Mesodermal cell (in vitro differentiated cells): ENCODE measurements around the gene WDR45B.

Experiments
- H3K27ac ChIP-seq: 2 replicates; pipeline ENCODE4 v1.7.0; 2013; ENCODE audit warnings: mild to moderate bottlenecking, low read depth, low read length, moderate library complexity; ENCODE audit not compliant: severe bottlenecking
- H3K36me3 ChIP-seq: 2 replicates; pipeline ENCODE4 v1.7.1; 2013; ENCODE audit warnings: mild to moderate bottlenecking, low read length, moderate library complexity; ENCODE audit not compliant: control insufficient read depth, insufficient read depth
- H3K4me1 ChIP-seq: one replicate; pipeline ENCODE4 v1.7.1; 2013; ENCODE audit warnings: mild to moderate bottlenecking, low read length; ENCODE audit not compliant: insufficient read depth, control insufficient read depth, poor library complexity, severe bottlenecking
- H3K4me3 ChIP-seq: 2 replicates; pipeline ENCODE4 v1.7.0; 2013; ENCODE audit warnings: low read length, control low read depth, mild to moderate bottlenecking; ENCODE audit not compliant: insufficient read depth, poor library complexity, severe bottlenecking; ENCODE audit errors: extremely low read depth
- H3K9me3 ChIP-seq: 2 replicates; pipeline ENCODE4 v1.7.1; 2013; ENCODE audit warnings: mild to moderate bottlenecking, low read length, moderate library complexity; ENCODE audit not compliant: control insufficient read depth
- WGBS, 2 experiments: methylation state at CpG; one replicate each; pipeline ENCODE4 v1.1.5; 2013; ENCODE audit warnings: missing lambda C conversion rate in 2 of 2; ENCODE audit not compliant: insufficient coverage in 2 of 2; 5-methylcytosine and 5-hydroxymethylcytosine counted together

The WDR45B gene

GRCh38 chr17:82664701-82665182, 16.5 kb upstream of the WDR45B start:
- H3K27ac ChIP-seq: no peak overlapping the region
- peaks cover 12% of the 10 kb centered on the region for H3K4me1 ChIP-seq
- no peaks in the 10 kb centered on the region for H3K36me3 ChIP-seq
- H3K9me3 ChIP-seq: no peaks in the 10 kb centered on the region
- WGBS, 2 experiments: 74 to 85% methylated on average over 16 to 22 of the region's 22 CpGs
- no peak overlapping the region for H3K4me3 ChIP-seq

GRCh38 chr17:82664276-82664575, 16.0 kb upstream of the WDR45B start:
- H3K36me3 ChIP-seq: no peaks in the 10 kb centered on the region
- WGBS, 2 experiments: 93 to 95% methylated on average over 6 to 9 of the region's 17 CpGs
- no peak overlapping the region for H3K27ac ChIP-seq
- H3K4me3 ChIP-seq: no peak overlapping the region
- peaks cover 12% of the 10 kb centered on the region for H3K4me1 ChIP-seq
- no peaks in the 10 kb centered on the region for H3K9me3 ChIP-seq

- Histone ChIP-seq H3K9me3 (no peaks in the 10 kb centered on the region), H3K36me3 (no peaks in the 10 kb centered on the region), H3K4me3 (no peak overlapping the region), H3K4me1 (peaks cover 10% of the 10 kb centered on the region), H3K27ac (no peak overlapping the region)
- WGBS, 2 experiments: 96 to 97% methylated on average over 18 to 21 of the region's 39 CpGs
Measured at GRCh38 chr17:82663381-82664275, 15.4 kb upstream of the WDR45B start.

GRCh38 chr17:82662711-82663261, 14.5 kb upstream of the WDR45B start:
- peaks cover 9% of the 10 kb centered on the region for H3K4me1 ChIP-seq
- no peaks in the 10 kb centered on the region for H3K9me3 ChIP-seq
- no peak overlapping the region for H3K4me3 ChIP-seq
- 92 to 95% methylated on average over 19 to 20 of the region's 20 CpGs for WGBS, 2 experiments
- H3K36me3 ChIP-seq: no peaks in the 10 kb centered on the region
- H3K27ac ChIP-seq: no peak overlapping the region

DNA sequence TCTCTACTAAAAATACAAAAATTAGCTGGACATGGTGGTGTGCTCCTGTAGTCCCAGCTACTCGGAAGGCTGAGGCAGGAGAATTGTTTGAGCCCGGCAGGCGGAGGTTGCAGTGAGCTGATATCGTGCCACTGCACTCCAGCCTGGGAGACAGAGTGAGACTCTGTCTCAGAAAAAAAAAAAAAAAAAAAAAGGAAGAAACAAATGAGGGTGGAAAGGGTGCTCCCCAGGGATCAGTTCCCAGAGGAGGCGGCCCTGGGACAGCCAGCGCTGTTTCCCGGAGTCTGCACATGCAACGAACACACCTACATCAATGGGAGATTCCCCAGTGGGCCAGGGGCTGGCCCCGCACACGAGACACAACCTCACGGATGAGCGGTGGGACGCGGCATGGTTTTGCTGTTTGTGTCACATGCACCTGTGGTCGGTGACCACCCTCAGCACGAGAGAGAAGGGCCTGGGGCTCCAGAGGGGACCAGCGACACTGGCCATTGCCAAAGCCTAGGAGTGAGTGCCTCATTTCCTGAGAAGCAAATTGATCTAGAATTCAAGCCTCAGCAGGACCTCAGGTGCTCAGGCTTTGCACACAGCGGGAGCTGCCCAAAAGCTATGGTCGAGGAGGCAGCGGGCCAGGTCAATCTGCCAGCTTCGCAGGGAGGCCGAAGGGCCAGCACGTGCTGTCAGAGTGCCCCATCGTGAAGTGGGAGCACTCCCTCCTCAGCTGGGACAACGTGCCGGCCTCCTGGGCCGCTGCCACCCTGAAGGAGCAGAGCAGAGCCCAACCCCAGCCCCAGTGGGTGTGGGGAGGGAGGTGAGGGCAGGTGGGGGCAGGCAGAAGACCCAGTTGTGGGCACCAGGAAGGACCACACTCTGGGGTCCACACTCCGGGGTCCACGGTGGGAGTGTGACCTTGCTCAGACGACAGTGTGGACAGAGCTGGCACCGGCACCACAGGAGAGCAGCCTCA, 13.8 kb upstream of the WDR45B start:
- H3K27ac ChIP-seq: no peak overlapping the region
- no peak overlapping the region for H3K4me3 ChIP-seq
- 83 to 85% methylated on average over 28 to 29 of the region's 31 CpGs for WGBS, 2 experiments
- H3K4me1 ChIP-seq: peaks cover 9% of the 10 kb centered on the region
- no peaks in the 10 kb centered on the region for H3K9me3 ChIP-seq
- no peaks in the 10 kb centered on the region for H3K36me3 ChIP-seq

DNA sequence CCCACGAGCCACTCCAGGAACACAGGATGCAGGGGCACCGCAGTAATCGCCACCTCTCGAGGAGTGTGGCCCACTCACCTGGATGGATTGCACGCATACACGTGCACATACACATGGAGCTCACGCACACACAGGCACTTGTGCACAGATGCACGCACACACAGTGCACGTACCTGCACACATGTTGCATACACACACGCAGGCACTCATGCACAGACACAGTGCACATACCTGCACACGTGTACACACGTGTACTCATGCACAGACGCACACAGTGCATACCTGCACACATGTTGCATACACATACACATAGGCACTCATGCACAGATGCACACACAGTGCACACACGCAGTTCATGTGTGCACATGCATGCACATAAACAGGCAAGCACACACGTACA, 11.6 kb upstream of the WDR45B start:
- Histone ChIP-seq H3K4me1 (peaks cover 6% of the 10 kb centered on the region), H3K9me3 (no peaks in the 10 kb centered on the region), H3K4me3 (no peak overlapping the region), H3K27ac (no peak overlapping the region), H3K36me3 (no peaks in the 10 kb centered on the region)
- 89 to 93% methylated on average over 15 of the region's 15 CpGs for WGBS, 2 experiments

DNA sequence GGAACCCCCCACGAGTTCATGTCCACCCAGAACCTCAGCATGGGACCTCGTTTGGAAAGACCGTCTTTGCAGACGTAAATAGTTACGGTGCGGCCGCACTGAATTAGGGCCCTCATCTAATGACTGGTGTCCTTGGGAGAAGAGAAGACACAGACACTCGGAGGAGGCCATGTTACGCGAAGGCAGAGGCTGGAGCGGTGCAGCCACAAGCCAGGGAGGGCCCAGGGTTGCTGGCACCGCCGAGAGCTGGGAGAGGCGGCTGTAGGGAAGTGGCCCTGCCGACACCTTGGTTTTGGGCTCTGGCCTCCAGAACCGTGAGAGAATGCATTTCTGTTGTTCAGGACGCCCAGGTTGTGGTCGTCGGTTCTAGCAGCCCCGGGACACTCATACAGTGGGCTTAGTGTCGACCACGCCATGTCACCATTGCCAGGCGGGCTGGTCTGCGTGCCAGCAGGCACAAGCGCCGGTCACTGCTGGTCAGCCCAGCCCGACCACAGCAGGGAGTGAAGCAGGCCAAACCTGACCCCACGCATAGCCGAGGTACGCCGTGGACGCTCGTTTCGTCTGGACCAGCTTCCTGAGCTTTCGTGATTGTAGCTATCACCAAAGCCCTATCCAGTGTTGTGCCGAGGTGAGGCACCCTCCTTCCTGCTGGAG, 10.7 kb upstream of the WDR45B start:
- no peaks in the 10 kb centered on the region for H3K36me3 ChIP-seq
- H3K27ac ChIP-seq: no peak overlapping the region
- H3K4me3 ChIP-seq: no peak overlapping the region
- H3K9me3 ChIP-seq: no peaks in the 10 kb centered on the region
- WGBS, 2 experiments: 91 to 93% methylated on average over 36 of the region's 36 CpGs
- H3K4me1 ChIP-seq: no peaks in the 10 kb centered on the region

- 93 to 97% methylated on average over 22 of the region's 23 CpGs for WGBS, 2 experiments
Measured at GRCh38 chr17:82658331-82658730, 10.1 kb upstream of the WDR45B start.

GRCh38 chr17:82657926-82658325, 9.7 kb upstream of the WDR45B start:
- 95 to 96% methylated on average over 19 of the region's 19 CpGs for WGBS, 2 experiments
- H3K9me3 ChIP-seq: no peaks in the 10 kb centered on the region

More at GRCh38 chr17:82658331-82658730, 10.1 kb upstream of the WDR45B start:
- H3K4me1 ChIP-seq: no peaks in the 10 kb centered on the region
- no peaks in the 10 kb centered on the region for H3K9me3 ChIP-seq
- no peak overlapping the region for H3K4me3 ChIP-seq
- H3K36me3 ChIP-seq: no peaks in the 10 kb centered on the region
- H3K27ac ChIP-seq: no peak overlapping the region

DNA sequence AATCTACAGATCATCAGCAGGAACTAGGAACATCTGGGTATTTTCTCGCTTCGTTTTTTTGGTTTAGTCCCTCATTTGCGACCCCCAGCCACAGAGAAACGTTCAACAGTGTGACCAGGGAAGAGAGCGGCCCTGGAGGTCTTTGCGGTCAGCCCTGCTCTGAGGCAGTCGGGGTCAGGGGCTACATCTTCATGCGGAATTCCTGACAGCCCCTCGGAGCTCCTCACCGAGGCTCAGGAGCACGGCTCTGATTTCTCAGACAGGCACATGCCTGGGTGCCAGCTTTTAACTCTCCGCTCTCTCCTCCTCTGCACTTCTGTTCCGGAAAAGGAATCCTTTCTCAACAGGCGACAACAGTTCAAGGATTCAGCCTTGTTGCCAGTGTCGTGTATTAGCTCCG, 8.0 kb upstream of the WDR45B start:
- Histone ChIP-seq H3K4me3 (no peak overlapping the region), H3K27ac (no peak overlapping the region), H3K9me3 (no peaks in the 10 kb centered on the region), H3K4me1 (no peaks in the 10 kb centered on the region), H3K36me3 (no peaks in the 10 kb centered on the region)
- WGBS, 2 experiments: 91 to 94% methylated on average over 16 of the region's 16 CpGs

More at GRCh38 chr17:82657926-82658325, 9.7 kb upstream of the WDR45B start:
- no peaks in the 10 kb centered on the region for H3K36me3 ChIP-seq
- H3K4me3 ChIP-seq: no peak overlapping the region
- no peaks in the 10 kb centered on the region for H3K4me1 ChIP-seq
- no peak overlapping the region for H3K27ac ChIP-seq
